ENCODE measurements around the gene GP1BA.

Gene GP1BA

GRCh38 chr17:4982305-4982704 lies 50.2 kb downstream of the GP1BA start:
- H3K4me1 ChIP-seq (ENCODE audit: control insufficient read depth, insufficient read depth, low read length), result peaks cover 6% of the 10 kb centered on the region
- H3K9me3 ChIP-seq (ENCODE audit: control insufficient read depth, insufficient read depth, low read depth, low read length), result no peaks in the 10 kb centered on the region
- TF ChIP-seq ZNF433 (tag by site-specific recombination; IDR thresholded peaks at IDR 0.05; ENCODE audit: low read depth) (no peak), ZNF169 (tag by site-specific recombination; IDR thresholded peaks at IDR 0.05) (no peak), ZNF214 (tag by site-specific recombination; IDR thresholded peaks at IDR 0.05; ENCODE audit: borderline replicate concordance) (no peak), ZNF280D (tag by site-specific recombination; IDR thresholded peaks at IDR 0.05) (no peak), FEZF1 (tag by site-specific recombination; IDR thresholded peaks at IDR 0.05) (no peak), ZNF239 (tag by site-specific recombination; IDR thresholded peaks at IDR 0.05) (no peak), ZNF341 (tag by site-specific recombination; IDR thresholded peaks at IDR 0.05; ENCODE audit: low read depth) (no peak), PRDM6 (tag by site-specific recombination; IDR thresholded peaks at IDR 0.05) (no peak)
- ChIA-PET POLR2A (no interaction called here), CTCF (interaction anchor here (1.2 to 1.6 kb wide), 2 partner anchors 15 to 73 kb away, joined by 4 to 5 read pairs; no protein-coding TSS in a partner anchor)
- no peak overlapping the region for H3K4me3 ChIP-seq (ENCODE audit: low read depth, low read length)
- H3K27ac ChIP-seq (ENCODE audit: extremely low read depth, low read depth, low read length), result no peak overlapping the region
- H3K36me3 ChIP-seq (ENCODE audit: control insufficient read depth in 2 of 2, insufficient read depth in 1 of 2, low read length in 2 of 2), result peaks cover 31 to 62% of the 10 kb centered on the region in 2 experiments

All from HEK293 (cell line).